NCI-H2107 (cell line): Measurements from ENCODE around the gene UNC80.
"Not testable (repeated sequence)": the region's sequence is repeated elsewhere in the genome, so short reads cannot be mapped to it uniquely, and the experiment has no call there.

Source experiments
- DNase-seq: peaks from one replicate; lab custom pipeline; 2025; lab: John Stamatoyannopoulos, UW

Gene UNC80

GRCh38 chr2:209771474-209772289, at the start of gene UNC80:
Gene UNC80 (plus strand): TSS chr2:209771832. CDS start chr2:209772073, 241 bp downstream.
- peak; percentile 51 for DNase-seq

GRCh38 chr2:209726311-209726710, 45.3 kb upstream of the UNC80 start:
- no peak for DNase-seq

- no peak for DNase-seq
Measured at GRCh38 chr2:209727077-209727476, 44.6 kb upstream of the UNC80 start.

GRCh38 chr2:209734805-209735204, 36.8 kb upstream of the UNC80 start:
- DNase-seq = no peak

- no peak for DNase-seq
Measured at GRCh38 chr2:209741953-209742352, 29.7 kb upstream of the UNC80 start.

GRCh38 chr2:209753020-209753419, 18.6 kb upstream of the UNC80 start:
- no peak for DNase-seq

DNA sequence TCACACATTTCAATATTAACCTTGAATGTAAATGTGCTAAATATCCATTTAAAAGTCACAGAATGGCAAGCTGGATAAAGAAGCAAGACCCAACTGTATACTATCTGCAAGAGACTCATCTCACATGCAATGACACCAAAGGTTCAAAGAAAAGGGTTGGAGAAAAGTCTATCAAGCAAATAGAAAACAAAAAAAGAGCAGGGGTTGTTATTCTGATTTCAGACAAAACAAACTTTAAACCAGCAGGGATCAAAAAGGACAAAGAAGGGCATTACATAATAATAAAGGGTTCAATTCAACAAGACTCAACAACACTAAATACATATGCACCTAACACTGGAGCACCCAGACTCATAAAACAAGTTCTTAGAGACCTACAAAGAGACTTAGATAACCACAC, 14.5 kb upstream of the UNC80 start:
- DNase-seq = no peak

DNA sequence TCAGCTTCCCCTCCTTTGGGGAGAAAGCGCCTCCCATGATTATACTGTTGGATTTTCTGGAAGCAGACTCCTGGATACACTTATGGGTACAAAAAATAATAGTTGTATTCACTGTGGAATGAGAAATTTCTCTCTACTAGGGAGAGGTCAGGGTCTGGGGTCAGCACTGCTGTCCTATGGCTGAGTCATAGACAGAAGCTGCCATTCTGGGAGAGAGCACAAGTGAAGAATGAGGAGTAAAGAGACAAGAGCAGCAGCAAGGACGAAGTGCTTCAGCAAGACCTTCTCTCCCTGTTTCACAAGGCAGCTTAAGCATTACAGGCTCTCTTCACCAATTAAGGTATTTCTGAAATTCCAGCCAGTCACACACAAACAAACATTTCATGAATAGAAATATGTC, 10.1 kb upstream of the UNC80 start:
- DNase-seq = no peak

DNA sequence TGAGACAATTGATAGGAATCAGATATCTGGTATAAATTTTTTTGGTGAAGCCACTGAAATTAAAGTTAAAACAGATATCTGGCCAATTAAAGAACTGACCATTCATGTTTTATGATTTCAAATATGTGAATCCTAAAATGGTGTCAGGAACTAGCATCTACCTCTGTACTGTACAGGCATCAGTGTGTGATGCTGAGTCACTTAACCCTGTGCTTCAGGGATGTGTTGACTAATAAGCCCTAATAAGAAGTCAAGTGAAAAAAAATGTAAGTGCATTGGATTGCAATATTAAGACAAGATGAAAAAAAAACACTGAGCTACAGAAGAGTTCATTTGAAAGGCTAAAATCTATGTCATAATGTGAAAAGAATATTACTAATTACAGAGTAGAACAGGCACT, 9.1 kb upstream of the UNC80 start:
- DNase-seq = no peak

- DNase-seq = no peak
Measured at GRCh38 chr2:209763106-209763505, 8.5 kb upstream of the UNC80 start.

GRCh38 chr2:209766613-209767012, 5.0 kb upstream of the UNC80 start:
- DNase-seq = no peak

GRCh38 chr2:209767316-209767715, 4.3 kb upstream of the UNC80 start:
- no peak for DNase-seq

DNA sequence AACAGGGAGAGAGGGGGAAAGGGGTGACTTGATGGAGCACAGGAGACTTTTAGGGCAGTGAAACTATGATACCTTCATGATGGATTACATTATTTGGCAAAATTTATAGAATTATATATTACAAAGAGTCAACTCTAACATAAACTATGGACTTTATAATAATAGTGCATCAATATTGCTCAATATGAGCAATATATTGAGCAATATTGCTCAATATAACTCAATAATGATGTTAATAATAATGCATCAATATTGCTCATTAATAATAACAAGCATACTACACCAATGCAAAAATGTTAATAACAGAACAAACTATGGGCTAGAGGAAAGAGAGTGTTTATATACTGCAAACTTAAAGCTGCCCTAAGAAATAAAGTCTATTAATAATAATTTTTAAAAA, 3.1 kb upstream of the UNC80 start:
- no peak for DNase-seq

GRCh38 chr2:209772290-209772685, 656 bp downstream of the UNC80 start:
- no peak for DNase-seq

- DNase-seq = no peak
Measured at GRCh38 chr2:209773377-209773776, 1.7 kb downstream of the UNC80 start.

DNA sequence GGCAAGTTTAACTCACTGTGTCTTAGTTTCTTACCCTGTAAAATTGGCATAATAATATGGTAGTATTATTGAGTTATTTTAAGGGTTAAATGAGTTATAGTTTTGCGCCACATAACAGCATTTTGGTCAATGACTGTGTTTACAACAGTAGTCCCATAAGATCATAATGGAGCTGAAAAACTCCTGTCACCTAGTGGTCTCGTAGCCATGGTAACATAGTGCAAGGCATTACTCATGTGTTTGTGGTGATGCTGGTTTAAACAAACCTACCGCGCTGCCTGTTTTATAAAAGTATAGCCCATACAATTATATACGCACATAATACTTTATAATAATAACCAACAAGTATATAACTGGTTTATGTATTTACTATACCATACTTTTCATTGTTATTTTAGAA, 15.8 kb downstream of the UNC80 start:
- no peak for DNase-seq

DNA sequence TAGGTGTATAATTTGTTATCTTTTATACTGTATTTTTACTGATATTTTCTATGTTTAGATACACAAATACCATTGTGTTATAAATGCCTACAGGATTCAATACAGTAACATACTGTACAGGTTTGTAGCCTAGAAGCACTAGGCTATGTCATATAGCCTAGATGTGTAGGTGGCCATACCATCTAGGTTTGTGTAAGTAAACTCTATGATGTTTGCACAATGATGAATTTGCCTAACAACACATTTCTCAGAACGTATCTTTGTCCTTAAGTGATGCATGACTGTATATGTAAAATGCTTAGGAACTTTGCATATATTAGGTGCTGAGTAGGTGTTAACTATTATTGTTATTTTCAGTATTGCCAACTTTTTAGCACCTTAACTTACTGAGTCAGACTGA, 17.3 kb downstream of the UNC80 start:
- DNase-seq = no peak

- no peak for DNase-seq
Measured at GRCh38 chr2:209790066-209790728, 18.6 kb downstream of the UNC80 start.

- no peak for DNase-seq
Measured at GRCh38 chr2:209791151-209791550, 19.5 kb downstream of the UNC80 start.

DNA sequence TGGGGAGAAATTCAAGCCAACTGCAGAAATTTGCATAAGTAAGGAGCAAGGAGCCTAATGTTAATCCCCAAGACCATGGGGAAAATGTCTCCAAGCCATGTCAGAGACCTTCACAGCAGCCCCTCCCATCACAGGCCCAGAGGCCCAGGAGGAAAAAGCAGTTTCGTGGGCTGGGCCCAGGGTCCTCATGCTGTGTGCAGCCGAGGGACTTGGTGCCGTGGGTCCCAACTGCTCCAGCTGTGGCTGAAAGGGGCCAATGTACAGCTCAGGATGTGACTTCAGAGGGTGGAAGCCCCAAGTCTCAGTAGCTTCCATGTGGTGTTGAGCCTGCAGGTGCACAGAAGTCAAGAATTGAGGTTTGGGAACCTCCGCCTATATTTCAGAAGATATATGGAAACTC, 23.8 kb downstream of the UNC80 start:
- not testable (repeated sequence) for DNase-seq

DNA sequence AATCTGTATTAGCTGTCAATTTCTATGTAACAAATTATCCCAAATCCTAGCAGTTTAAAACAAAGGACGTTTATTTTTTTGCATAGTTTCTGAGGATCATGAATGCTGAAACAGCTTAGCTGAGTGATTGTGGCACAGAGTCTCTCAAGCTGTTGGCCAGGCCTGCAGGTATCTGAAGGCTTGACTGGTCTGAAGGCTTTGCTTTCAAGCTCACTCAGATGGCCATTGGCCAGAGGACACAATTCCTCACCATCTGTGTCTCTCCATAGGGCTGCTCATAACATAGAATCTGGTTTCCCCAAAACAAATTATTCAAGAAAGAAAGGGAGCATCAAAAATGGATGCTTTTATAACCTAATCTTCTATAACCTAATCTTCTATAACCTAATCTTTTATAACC, 33.7 kb downstream of the UNC80 start:
- no peak for DNase-seq

DNA sequence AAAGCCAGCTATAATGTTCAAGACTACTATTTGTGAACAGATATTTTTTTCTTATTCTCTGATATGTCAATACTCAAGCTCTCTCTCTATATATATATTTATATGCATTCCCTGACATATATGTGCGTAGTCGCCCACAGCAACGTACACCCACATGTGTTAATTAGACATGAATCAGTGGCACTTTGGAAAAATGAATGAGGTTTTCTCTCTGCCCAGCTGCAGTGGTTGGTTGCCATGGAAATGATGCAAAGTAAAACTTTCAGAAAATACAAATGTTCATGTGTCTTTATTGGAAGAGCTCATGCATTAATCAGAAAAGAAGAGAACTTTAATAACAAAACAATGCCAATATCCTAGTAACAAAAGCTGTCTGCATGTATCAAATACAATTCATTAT, 34.7 kb downstream of the UNC80 start:
- DNase-seq = no peak

DNA sequence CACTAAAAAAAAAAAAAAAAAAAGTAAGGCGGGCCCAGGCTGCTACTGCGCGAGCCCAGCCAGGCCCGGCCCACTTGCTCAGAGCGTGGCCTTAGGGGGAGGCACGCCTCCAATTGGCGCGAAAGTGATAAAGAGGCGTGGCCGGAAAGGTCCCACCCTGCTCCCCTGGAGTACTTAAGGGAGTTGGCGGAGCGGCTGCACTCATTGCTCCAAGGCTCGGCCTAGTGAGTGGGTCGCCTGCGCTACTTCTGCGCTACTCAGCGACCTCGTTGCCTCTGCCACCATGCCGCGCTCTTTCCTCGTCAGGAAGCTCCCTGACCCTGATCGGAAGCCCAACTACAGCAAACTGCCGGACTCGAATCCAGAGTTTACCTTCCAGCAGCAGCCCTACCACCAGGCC, 36.9 kb downstream of the UNC80 start:
- no peak for DNase-seq

DNA sequence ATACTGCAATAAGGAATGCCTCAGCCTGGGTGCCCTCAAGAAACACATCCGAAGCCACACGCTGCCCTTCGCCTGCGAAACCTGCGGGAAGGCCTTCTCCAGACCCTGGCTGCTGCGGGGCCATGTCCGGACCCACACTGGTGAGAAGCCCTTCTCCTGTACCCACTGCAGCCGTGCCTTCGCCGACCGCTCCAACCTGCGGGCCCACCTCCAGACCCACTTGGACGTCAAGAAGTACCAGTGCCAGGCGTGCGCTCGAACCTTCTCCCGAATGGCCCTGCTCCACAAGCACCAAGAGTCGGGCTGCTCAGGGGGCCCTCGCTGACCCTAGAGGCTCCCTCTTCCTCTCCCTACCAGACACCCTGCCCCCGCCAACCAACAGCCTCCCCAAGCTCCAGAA, 37.6 kb downstream of the UNC80 start:
- DNase-seq = no peak
